HG03064 (cell line): ENCODE results near the gene ADSL.
"Not testable (repeated sequence)": the region's sequence is repeated elsewhere in the genome, so short reads cannot be mapped to it uniquely, and the experiment has no call there.

Source experiments
- ATAC-seq: cut with Tn5 transposase; IDR thresholded peaks from one replicate; pipeline ENCODE4 v1.9.1; 2021; ENCODE audit warnings: low read depth; ENCODE audit not compliant: unreplicated experiment

The ADSL gene

GRCh38 chr22:40366068-40366467 lies 19.8 kb downstream of the ADSL start:
- no peak for ATAC-seq

GRCh38 chr22:40367342-40367741 lies 21.0 kb downstream of the ADSL start:
- ATAC-seq = no peak

GRCh38 chr22:40368016-40368415 lies 21.7 kb downstream of the ADSL start:
- no peak for ATAC-seq

GRCh38 chr22:40368836-40369235 lies 22.5 kb downstream of the ADSL start:
- no peak for ATAC-seq

- no peak for ATAC-seq
Observed at GRCh38 chr22:40374567-40374966, 28.3 kb downstream of the ADSL start.

- ATAC-seq = no peak
Observed at GRCh38 chr22:40376149-40376548, 29.8 kb downstream of the ADSL start.

- no peak for ATAC-seq
Observed at GRCh38 chr22:40377931-40378330, 31.6 kb downstream of the ADSL start.

- not testable (repeated sequence) for ATAC-seq
Observed at GRCh38 chr22:40378448-40378847, 32.1 kb downstream of the ADSL start.

- ATAC-seq = no peak
Observed at GRCh38 chr22:40381461-40381860, 35.2 kb downstream of the ADSL start.

- no peak for ATAC-seq
Observed at GRCh38 chr22:40383905-40384304, 37.6 kb downstream of the ADSL start.

- no peak for ATAC-seq
Observed at GRCh38 chr22:40385036-40385782, 38.9 kb downstream of the ADSL start.

GRCh38 chr22:40387746-40388145 lies 41.4 kb downstream of the ADSL start:
- ATAC-seq = no peak

- no peak for ATAC-seq
Observed at GRCh38 chr22:40388231-40388630, 41.9 kb downstream of the ADSL start.

GRCh38 chr22:40391417-40391816 lies 45.1 kb downstream of the ADSL start:
- no peak for ATAC-seq

GRCh38 chr22:40392618-40393017 lies 46.3 kb downstream of the ADSL start:
- no peak for ATAC-seq

- no peak for ATAC-seq
Observed at GRCh38 chr22:40394607-40395006, 48.3 kb downstream of the ADSL start.

- ATAC-seq = no peak
Observed at GRCh38 chr22:40395607-40396006, 49.3 kb downstream of the ADSL start.

- no peak for ATAC-seq
Observed at GRCh38 chr22:40396882-40397281, 50.6 kb downstream of the ADSL start.

GRCh38 chr22:40397396-40397795 lies 51.1 kb downstream of the ADSL start:
- ATAC-seq = no peak

- ATAC-seq = no peak
Observed at GRCh38 chr22:40399621-40400020, 53.3 kb downstream of the ADSL start.

- no peak for ATAC-seq
Observed at GRCh38 chr22:40400159-40400558, 53.9 kb downstream of the ADSL start.

- no peak for ATAC-seq
Observed at GRCh38 chr22:40401532-40401931, 55.2 kb downstream of the ADSL start.

- no peak for ATAC-seq
Observed at GRCh38 chr22:40401981-40402406, 55.7 kb downstream of the ADSL start.
